PC-9 (cell line): ENCODE results near the gene C1orf146. TPM values are rescaled to one million over a fixed set of nuclear protein-coding genes. Genes with fewer than 3 reads are reported as not detected.
A peak's percentile ranks its signal among the peaks of the same experiment; 100 is the strongest.
"Not testable (repeated sequence)": the region's sequence is repeated elsewhere in the genome, so short reads cannot be mapped to it uniquely, and the experiment has no call there.

ENCODE experiments used
- BruUV-seq: library from RNA; stranded (reverse); fragments of 400-500 nt; replicated peaks from 2 replicates; lab custom pipeline; 2021; lab: Mats Ljungman, UMichigan
- CTCF ChIA-PET: fragments of 300-600 bp; sonication (Branson Sonifier 250); formaldehyde crosslinking; loops from one replicate; lab custom pipeline; 2022; ENCODE audit warnings: antibody characterized with exemption; lab: Charles Lee
- POLR2A ChIA-PET: fragments of 300-600 bp; sonication (Branson Sonifier 250); formaldehyde crosslinking; loops from one replicate; lab custom pipeline; 2022; ENCODE audit warnings: antibody characterized with exemption; ENCODE audit not compliant: unreplicated experiment; lab: Charles Lee
- DNase-seq, 2 experiments: peaks; one replicate each; pipeline versions ENCODE4 v3.0.0 to v3.0.0-alpha.2; 2015 to 2022; ENCODE audit warnings: mixed read lengths in 1 of 2
- H2AFZ ChIP-seq: fragments of 200-600 bp; sonication (generic); 2 replicates; pipeline ENCODE4 v1.8.1; 2017; ENCODE audit warnings: antibody characterized with exemption
- H3F3A ChIP-seq: fragments of 200-600 bp; sonication (generic); 2 replicates; pipeline ENCODE4 v1.8.1; 2017; ENCODE audit warnings: antibody characterized with exemption, mild to moderate bottlenecking, low read depth; ENCODE audit not compliant: insufficient read depth
- H3K27ac ChIP-seq: fragments of 200-600 bp; sonication (generic); 2 replicates; pipeline ENCODE4 v1.6.1; 2016; ENCODE audit warnings: mixed run types
- H3K27me3 ChIP-seq: fragments of 200-600 bp; sonication (generic); 2 replicates; pipeline ENCODE4 v1.6.1; 2016; ENCODE audit warnings: low read depth, mixed run types; ENCODE audit not compliant: insufficient read depth
- H3K36me3 ChIP-seq: fragments of 200-600 bp; sonication (generic); 2 replicates; pipeline ENCODE4 v1.6.1; 2016; ENCODE audit warnings: low read depth, mixed run types
- H3K4me1 ChIP-seq: fragments of 200-600 bp; sonication (generic); replicated peaks from 2 replicates; pipeline ENCODE4 v1.6.1; 2016; ENCODE audit warnings: mixed run types; ENCODE audit not compliant: insufficient read depth
- H3K4me2 ChIP-seq: fragments of 200-600 bp; sonication (generic); 2 replicates; pipeline ENCODE4 v1.6.1; 2017; ENCODE audit warnings: mixed run types
- H3K4me3 ChIP-seq: fragments of 200-600 bp; sonication (generic); 2 replicates; pipeline ENCODE4 v1.6.1; 2016; ENCODE audit warnings: mixed run types
- H3K79me2 ChIP-seq: fragments of 200-600 bp; sonication (generic); 2 replicates; pipeline ENCODE4 v1.6.1; 2017; ENCODE audit warnings: low read depth, mixed run types
- H3K9me2 ChIP-seq: fragments of 200-600 bp; sonication (generic); 2 replicates; pipeline ENCODE4 v1.8.1; 2017; ENCODE audit warnings: mild to moderate bottlenecking; ENCODE audit not compliant: insufficient read depth
- H3K9me3 ChIP-seq: fragments of 200-600 bp; sonication (generic); 2 replicates; pipeline ENCODE4 v1.8.1; 2016; ENCODE audit warnings: low read depth; ENCODE audit not compliant: insufficient read depth
- H4K20me1 ChIP-seq: fragments of 200-600 bp; sonication (generic); 2 replicates; pipeline ENCODE4 v1.8.1; 2017; ENCODE audit not compliant: insufficient read depth
- CTCF ChIP-seq: fragments of 200-600 bp; sonication (generic); conservative IDR thresholded peaks from 2 replicates; pipeline ENCODE4 v1.6.1; 2017; ENCODE audit warnings: mixed run types, antibody characterized with exemption, mild to moderate bottlenecking, moderate library complexity
- EZH2 ChIP-seq: fragments of 200-600 bp; sonication (generic); IDR thresholded peaks from 2 replicates; pipeline ENCODE4 v1.8.0; 2017; ENCODE audit warnings: antibody characterized with exemption, low read depth
- intact Hi-C: fragments of 100-400 bp; cut with micrococcal nuclease; formaldehyde crosslinking; loops from one replicate; pipeline ENCODE4 v1.10.0; 2022; ENCODE audit not compliant: unreplicated experiment
- total RNA-seq: library from RNA; stranded (reverse); gene quantifications from 2 replicates; pipeline ENCODE4 v1.2.3, GENCODE V29; 2021

The C1orf146 gene
- total RNA-seq, 1 experiment from 2014 or later, result not detected

GRCh38 chr1:92244376-92244775 is 26.7 kb downstream of the C1orf146 start:
- Histone ChIP-seq H3K27ac (no peak overlapping the region), H3K9me3 (no peaks in the 10 kb centered on the region), H2AFZ (no peak overlapping the region), H3K4me3 (no peak overlapping the region), H3K36me3 (no peaks in the 10 kb centered on the region), H3K27me3 (no peaks in the 10 kb centered on the region), H3K9me2 (no peaks in the 10 kb centered on the region), H3K4me1 (no peaks in the 10 kb centered on the region), H3K79me2 (no peaks in the 10 kb centered on the region), H3F3A (no peaks in the 10 kb centered on the region; the same call in 1 of the 2 replicates), H3K4me2 (no peak overlapping the region), H4K20me1 (no peaks in the 10 kb centered on the region)
- TF ChIP-seq CTCF (no peak), EZH2 (no peak)
- intact Hi-C loops, result no loop called here
- DNase-seq, result no peak
- CTCF ChIA-PET, result no interaction called here
- BruUV-seq, result no TSS peak
- POLR2A ChIA-PET, result no interaction called here

- H3K27ac ChIP-seq, intact Hi-C loops, CTCF ChIA-PET, POLR2A ChIA-PET, H4K20me1 ChIP-seq, H3K9me2 ChIP-seq, H3K79me2 ChIP-seq, H3K36me3 ChIP-seq, H3F3A ChIP-seq, DNase-seq, H3K4me1 ChIP-seq, BruUV-seq, H3K27me3 ChIP-seq, H3K4me3 ChIP-seq, H3K4me2 ChIP-seq, H2AFZ ChIP-seq, H3K9me3 ChIP-seq: not testable (repeated sequence)
These were observed 37.0 kb downstream of the C1orf146 start for GRCh38 chr1:92254714-92255113.

DNA sequence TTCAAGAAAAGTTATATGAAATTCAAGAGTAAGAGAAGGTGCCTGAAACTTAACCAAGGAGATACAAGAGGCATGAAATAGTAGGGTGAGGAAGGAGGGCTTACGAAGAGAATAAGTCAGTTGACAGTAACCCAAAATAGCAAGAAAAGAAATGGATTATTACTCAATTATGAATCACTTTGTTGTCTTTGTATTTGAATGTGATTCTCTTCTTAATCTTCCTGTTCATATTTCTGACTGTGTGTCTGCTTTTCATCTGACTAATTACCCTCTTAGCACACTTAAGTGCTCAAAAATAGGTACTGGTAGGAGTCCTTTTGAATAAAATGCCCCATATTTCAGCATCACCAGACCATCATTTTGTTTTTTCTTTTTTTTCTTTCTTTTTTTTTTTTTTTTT is 41.6 kb downstream of the C1orf146 start:
- TF ChIP-seq CTCF (no peak), EZH2 (no peak)
- Histone ChIP-seq H3K27me3 (no peaks in the 10 kb centered on the region), H3K9me2 (no peaks in the 10 kb centered on the region), H3F3A (no peaks in the 10 kb centered on the region), H3K27ac (no peak overlapping the region), H3K79me2 (no peaks in the 10 kb centered on the region), H3K4me2 (no peak overlapping the region), H3K4me3 (no peak overlapping the region), H4K20me1 (no peaks in the 10 kb centered on the region), H2AFZ (no peak overlapping the region), H3K36me3 (peaks cover 3% of the 10 kb centered on the region; the same call in 1 of the 2 replicates), H3K9me3 (no peaks in the 10 kb centered on the region; the same call in 1 of the 2 replicates), H3K4me1 (no peaks in the 10 kb centered on the region)
- peak in 1 of 2 experiments; percentile 25 for DNase-seq
- BruUV-seq, result no TSS peak
- ChIA-PET POLR2A (no interaction called here), CTCF (no interaction called here)
- intact Hi-C loops, result no loop called here

- Histone ChIP-seq H3K9me3 (no peaks in the 10 kb centered on the region), H3K27me3 (no peaks in the 10 kb centered on the region), H3K27ac (no peak overlapping the region), H3K79me2 (no peaks in the 10 kb centered on the region), H3K36me3 (peaks cover 9% of the 10 kb centered on the region; the same call in 1 of the 2 replicates), H3F3A (no peaks in the 10 kb centered on the region), H4K20me1 (no peaks in the 10 kb centered on the region), H3K4me3 (no peak overlapping the region), H2AFZ (no peak overlapping the region), H3K9me2 (no peaks in the 10 kb centered on the region), H3K4me2 (no peak overlapping the region), H3K4me1 (no peaks in the 10 kb centered on the region)
- BruUV-seq, result no TSS peak
- CTCF ChIA-PET, result no interaction called here
- POLR2A ChIA-PET, result no interaction called here
- peak in 1 of 2 experiments; percentile 35 for DNase-seq
- intact Hi-C loops, result no loop called here
- no peak for TF ChIP-seq CTCF
These were observed 44.8 kb downstream of the C1orf146 start for GRCh38 chr1:92262516-92262915.
